EH (cell line): ENCODE data around the gene PEX13.
A peak's percentile ranks its signal among the peaks of the same experiment; 100 is the strongest.
"Not testable (repeated sequence)": the region's sequence is repeated elsewhere in the genome, so short reads cannot be mapped to it uniquely, and the experiment has no call there.

Experiments used
- DNase-seq: peaks from one replicate; pipeline ENCODE4 v3.0.0-alpha.2; 2015; ENCODE audit warnings: low read depth

PEX13 gene, protein sequence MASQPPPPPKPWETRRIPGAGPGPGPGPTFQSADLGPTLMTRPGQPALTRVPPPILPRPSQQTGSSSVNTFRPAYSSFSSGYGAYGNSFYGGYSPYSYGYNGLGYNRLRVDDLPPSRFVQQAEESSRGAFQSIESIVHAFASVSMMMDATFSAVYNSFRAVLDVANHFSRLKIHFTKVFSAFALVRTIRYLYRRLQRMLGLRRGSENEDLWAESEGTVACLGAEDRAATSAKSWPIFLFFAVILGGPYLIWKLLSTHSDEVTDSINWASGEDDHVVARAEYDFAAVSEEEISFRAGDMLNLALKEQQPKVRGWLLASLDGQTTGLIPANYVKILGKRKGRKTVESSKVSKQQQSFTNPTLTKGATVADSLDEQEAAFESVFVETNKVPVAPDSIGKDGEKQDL

DNA sequence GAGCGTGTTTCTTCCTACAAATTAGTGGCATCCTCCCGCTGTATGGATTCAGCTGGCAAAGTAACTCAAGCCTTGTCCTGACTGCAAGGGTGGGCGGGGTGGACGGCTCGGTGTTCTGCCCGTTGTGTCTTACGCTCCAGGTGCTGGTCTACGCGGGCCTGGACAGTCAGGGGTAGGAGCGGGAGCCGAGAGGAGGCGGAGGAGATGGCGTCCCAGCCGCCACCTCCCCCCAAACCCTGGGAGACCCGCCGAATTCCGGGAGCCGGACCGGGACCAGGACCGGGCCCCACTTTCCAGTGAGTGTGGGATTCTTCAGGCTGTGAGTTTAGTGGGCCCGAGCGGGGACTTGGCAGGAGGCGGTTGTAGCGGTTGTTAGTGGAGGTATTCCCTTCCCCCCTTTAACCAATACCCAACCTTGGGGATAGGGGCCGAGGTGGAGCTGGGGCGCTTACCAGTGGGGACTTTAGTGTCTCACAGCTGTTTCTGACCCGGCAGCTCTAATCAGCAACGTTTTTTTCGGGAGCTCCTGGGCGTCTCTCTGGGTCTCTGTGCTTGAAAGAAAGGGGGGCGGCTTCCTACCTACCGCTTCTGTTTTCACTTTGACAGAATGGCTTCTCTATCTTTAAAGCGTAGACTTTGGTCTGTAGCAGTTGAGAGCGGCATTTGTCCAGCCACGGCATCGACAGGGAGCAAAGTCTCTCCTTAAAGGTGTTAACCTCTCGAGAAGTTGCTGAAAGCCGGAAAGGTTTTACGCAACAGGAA, at the start of gene PEX13, which contains the start of gene PUS10:
Gene PEX13 (plus strand): TSS at position 165 of the 762 bp plus-strand sequence. CDS start 40 bp downstream, at position 205.
Gene PUS10 (minus strand): TSS at position 700 of the 762 bp plus-strand sequence. CDS start 6,365 bp downstream, outside the sequence.
- peak; percentile 77 for DNase-seq

DNA sequence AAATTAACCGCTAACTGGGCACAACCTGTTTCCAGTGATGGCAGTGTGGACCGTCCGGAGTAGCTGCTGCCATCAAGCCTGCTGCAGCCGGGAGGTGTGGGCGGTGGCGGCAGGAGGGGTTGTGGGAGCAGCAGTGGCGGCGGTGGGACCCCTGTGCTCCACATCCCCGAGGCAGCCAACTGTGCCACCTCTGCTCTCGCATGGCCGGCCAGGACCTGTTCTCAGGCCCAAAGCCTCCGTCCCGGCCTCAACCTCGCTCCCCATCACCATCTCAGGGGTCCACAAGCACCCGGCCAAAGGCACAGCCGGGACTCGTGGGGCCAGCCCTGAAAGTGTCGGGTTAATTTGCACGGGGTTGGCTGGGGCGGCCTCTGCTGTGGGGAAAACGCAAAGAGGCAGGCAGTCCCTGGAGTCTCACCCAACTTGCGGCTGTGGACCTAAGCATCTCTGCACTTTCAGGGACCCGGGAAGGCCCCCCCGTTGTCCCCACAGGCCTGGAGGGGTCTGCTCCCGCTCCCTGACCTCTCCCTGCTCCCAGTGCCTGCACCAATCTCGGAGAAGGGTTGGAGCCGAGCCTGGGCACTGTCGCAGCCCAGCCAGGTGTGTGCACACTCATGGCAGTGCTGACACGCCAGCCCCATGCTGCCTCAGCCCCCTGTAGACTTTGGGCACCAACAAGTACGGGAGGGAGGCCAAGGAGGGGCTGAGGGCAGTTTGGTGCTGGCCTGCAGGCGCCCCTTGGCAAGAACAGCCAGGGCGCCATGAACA, 44.4 kb upstream of the PEX13 start:
- no peak for DNase-seq

DNA sequence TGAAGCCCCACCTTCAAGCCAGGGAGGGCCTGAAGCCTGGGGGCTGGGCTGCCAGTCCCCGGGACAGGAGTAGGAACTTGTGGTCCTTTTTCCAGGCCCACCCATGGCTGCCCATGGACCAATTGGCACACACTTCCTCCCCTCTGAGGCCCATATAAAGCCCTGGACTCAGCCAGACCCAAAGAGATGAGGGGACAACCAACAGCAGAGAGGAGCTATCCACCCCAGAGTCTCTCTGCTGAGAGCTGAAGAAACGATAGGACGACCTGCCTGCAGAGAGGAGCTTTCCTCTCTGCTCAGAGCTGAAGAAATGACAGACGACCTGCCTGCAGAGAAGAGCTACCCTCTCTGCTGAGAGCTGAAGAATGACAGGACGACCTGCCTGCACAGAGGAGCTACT, 43.8 kb upstream of the PEX13 start:
- DNase-seq, result no peak

GRCh38 chr2:60974652-60975051, 42.9 kb upstream of the PEX13 start:
- DNase-seq, result no peak

- DNase-seq, result no peak
These were observed 41.2 kb upstream of the PEX13 start for GRCh38 chr2:60976256-60976850.

GRCh38 chr2:60976875-60977561, 40.5 kb upstream of the PEX13 start:
- DNase-seq, result no peak

GRCh38 chr2:60977562-60977895, 40.0 kb upstream of the PEX13 start:
- no peak for DNase-seq

- no peak for DNase-seq
These were observed 38.3 kb upstream of the PEX13 start for GRCh38 chr2:60979231-60979630.

GRCh38 chr2:60980071-60980815, 37.3 kb upstream of the PEX13 start:
- DNase-seq, result no peak

GRCh38 chr2:60982066-60982465, 35.5 kb upstream of the PEX13 start:
- DNase-seq, result not testable (repeated sequence)

- DNase-seq, result no peak
These were observed 32.8 kb upstream of the PEX13 start for GRCh38 chr2:60984720-60985119.

DNA sequence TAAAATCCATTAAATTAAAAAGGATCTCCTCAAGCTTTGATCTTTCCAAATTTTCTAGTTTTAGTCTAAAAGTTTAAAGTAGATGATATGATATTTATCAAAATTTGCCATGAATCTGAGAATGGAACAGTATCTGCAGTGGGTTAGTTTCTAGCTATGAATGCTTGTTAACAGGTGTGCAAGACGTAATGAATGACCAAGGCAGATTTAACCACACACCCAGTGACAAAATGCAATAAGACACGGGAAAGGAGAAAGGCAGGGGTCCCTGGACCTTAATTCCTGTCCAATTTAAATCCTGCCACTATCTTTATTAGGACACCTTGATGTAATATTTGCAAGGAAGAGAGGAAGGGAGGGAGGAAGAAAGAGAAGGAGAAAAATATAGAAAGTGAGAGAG, 30.5 kb upstream of the PEX13 start:
- no peak for DNase-seq

DNA sequence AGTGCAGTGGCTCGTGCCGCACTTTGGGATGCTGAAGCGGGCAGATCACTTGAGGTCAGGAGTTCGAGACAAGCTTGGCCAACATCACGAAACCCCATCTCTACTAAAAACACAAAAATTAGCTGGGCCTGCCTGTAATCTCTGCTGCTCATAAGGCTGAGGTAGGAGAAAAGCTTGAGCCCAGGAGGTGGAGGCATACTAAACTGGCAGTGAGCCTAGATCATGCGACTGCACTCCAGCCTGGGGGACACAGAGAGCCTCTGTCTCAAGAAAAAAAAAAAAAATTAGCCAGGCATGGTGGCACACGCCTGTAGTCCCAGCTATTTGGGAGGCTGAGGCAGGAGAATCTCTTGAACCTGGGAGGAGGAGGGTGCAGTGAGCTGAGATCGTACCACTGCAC, 29.9 kb upstream of the PEX13 start:
- not testable (repeated sequence) for DNase-seq

DNA sequence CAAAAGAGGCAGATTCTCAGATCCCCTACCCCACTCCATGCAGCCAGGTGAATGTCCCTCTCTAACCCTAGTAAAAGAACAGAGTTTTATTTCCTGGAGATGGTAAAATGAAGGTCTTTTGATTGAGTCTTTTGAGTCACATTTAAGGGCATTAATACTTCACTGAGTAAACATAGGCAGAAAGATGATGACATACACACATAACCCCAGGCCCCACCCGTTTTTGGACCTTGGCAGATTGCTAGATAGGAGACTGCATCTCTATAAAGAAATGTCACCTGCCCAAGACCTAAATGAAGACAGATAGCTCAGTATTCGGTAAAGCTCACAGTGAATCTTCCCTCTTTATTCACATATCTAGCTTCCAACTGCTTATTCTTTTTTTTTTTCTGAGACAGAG, 28.3 kb upstream of the PEX13 start:
- no peak for DNase-seq

- DNase-seq, result no peak
These were observed 25.9 kb upstream of the PEX13 start for GRCh38 chr2:60991644-60992043.

- no peak for DNase-seq
These were observed 24.5 kb upstream of the PEX13 start for GRCh38 chr2:60992985-60993392.

GRCh38 chr2:60994131-60994530, 23.4 kb upstream of the PEX13 start:
- no peak for DNase-seq

- DNase-seq, result peak; percentile 56
These were observed 18.6 kb upstream of the PEX13 start for GRCh38 chr2:60998628-60999545.

GRCh38 chr2:61005736-61006135, 11.8 kb upstream of the PEX13 start:
- DNase-seq, result no peak
